ENCODE measurements around the gene ATG10. TPM values are rescaled to one million over a fixed set of nuclear protein-coding genes. Genes with fewer than 3 reads are reported as not detected.

The ATG10 gene
- total RNA-seq, 1 experiment from 2014 or later: 7.6 TPM

GRCh38 chr5:82107267-82107666, 135.4 kb downstream of the ATG10 start:
- Histone ChIP-seq H2BK15ac (ENCODE audit: low read depth, low read length) (no peak overlapping the region), H3K23ac (ENCODE audit: insufficient read length, low read depth, low read length) (no peak overlapping the region), H2BK20ac (ENCODE audit: low read depth, low read length, poor library complexity, severe bottlenecking) (no peak overlapping the region), H3K27me3 (ENCODE audit: insufficient read depth, low read length) (no peaks in the 10 kb centered on the region), H3K9me3 (ENCODE audit: control insufficient read depth, low read depth, low read length) (no peaks in the 10 kb centered on the region), H2BK12ac (ENCODE audit: insufficient read length, low read depth, low read length) (no peak overlapping the region), H2AK5ac (ENCODE audit: insufficient read length, low read length) (no peak overlapping the region), H3K4me2 (ENCODE audit: insufficient read depth, insufficient read length, low read length) (no peak overlapping the region), H4K91ac (ENCODE audit: insufficient read length, low read depth, low read length) (no peak overlapping the region), H3T11ph (ENCODE audit: low read length) (no peak overlapping the region), H3K23me2 (ENCODE audit: insufficient read length, low read depth, low read length, poor library complexity, severe bottlenecking) (no peaks in the 10 kb centered on the region), H2BK5ac (ENCODE audit: insufficient read length, low read length) (no peak overlapping the region), H3K18ac (ENCODE audit: insufficient read length, low read depth, low read length) (no peak overlapping the region), H4K5ac (ENCODE audit: insufficient read length, low read depth, low read length) (no peak overlapping the region), H3K9ac (ENCODE audit: extremely low read depth, insufficient read length, low read length) (no peak overlapping the region), H4K8ac (replicated peaks; ENCODE audit: insufficient read length, low read depth, low read length) (no peak overlapping the region), H2BK120ac (ENCODE audit: low read depth, low read length, poor library complexity, severe bottlenecking) (no peak overlapping the region), H3K79me1 (ENCODE audit: insufficient read depth, low read depth, low read length, poor library complexity, severe bottlenecking) (no peaks in the 10 kb centered on the region), H3K4ac (ENCODE audit: low read depth, low read length) (no peak overlapping the region), H3K56ac (ENCODE audit: insufficient read length, low read depth, low read length) (no peak overlapping the region), H3K4me1 (ENCODE audit: insufficient read depth, low read length) (no peaks in the 10 kb centered on the region), H4K20me1 (ENCODE audit: control insufficient read depth, insufficient read depth, insufficient read length) (no peaks in the 10 kb centered on the region), H3K79me2 (ENCODE audit: insufficient read depth, low read length) (no peaks in the 10 kb centered on the region), H3K14ac (ENCODE audit: insufficient read depth, low read length) (no peak overlapping the region), H2AFZ (ENCODE audit: low read length) (no peak overlapping the region), H3K27ac (ENCODE audit: insufficient read length, low read depth, low read length) (no peak overlapping the region)
- Mint-ChIP-seq H3K9me3 (no peaks in the 10 kb centered on the region), H3K27me3 (ENCODE audit: low read depth) (no peaks in the 10 kb centered on the region), H3K27ac (peak overlapping the region in 1 of 3 experiments; percentile 85; a peak in 1 of 7 replicates), H3K4me1 (peaks cover 11 to 14% of the 10 kb centered on the region in 2 experiments), H3K36me3 (ENCODE audit: insufficient read depth in 1 of 3, low read depth in 3 of 3) (no peaks in the 10 kb centered on the region), H3K4me3 (no peak overlapping the region)
- no peak for DNase-seq
- TF ChIP-seq CTCF (conservative IDR thresholded peaks at IDR 0.05): peak; percentile 66

All from H9 (cell line).